Choroid plexus epithelial cell (primary cell): ENCODE data around the gene RASSF3.

Source experiments
- DNase-seq: peaks from one replicate; pipeline ENCODE4 v3.0.0-alpha.2; 2010; ENCODE audit warnings: low read depth
- H3K4me3 ChIP-seq: 2 replicates; pipeline ENCODE4 v1.5.1; 2011; ENCODE audit warnings: low read depth, mild to moderate bottlenecking, control low read depth, low read length, moderate library complexity
- TF ChIP-seq, protein P1 (sequence below): conservative IDR thresholded peaks from 2 replicates; pipeline ENCODE4 v1.5.1; 2011; ENCODE audit warnings: low read depth, mild to moderate bottlenecking, control low read depth, inconsistent platforms, low read length, moderate library complexity

The RASSF3 gene, protein sequence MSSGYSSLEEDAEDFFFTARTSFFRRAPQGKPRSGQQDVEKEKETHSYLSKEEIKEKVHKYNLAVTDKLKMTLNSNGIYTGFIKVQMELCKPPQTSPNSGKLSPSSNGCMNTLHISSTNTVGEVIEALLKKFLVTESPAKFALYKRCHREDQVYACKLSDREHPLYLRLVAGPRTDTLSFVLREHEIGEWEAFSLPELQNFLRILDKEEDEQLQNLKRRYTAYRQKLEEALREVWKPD

GRCh38 chr12:64610079-64610659, at the start of gene RASSF3:
TSS of gene RASSF3 (plus strand) at chr12:64610495. CDS start at chr12:64610633, 138 bp downstream.
- H3K4me3 ChIP-seq, result peak within 1 kb of the TSS; percentile 83
- TF ChIP-seq, protein P1, sequence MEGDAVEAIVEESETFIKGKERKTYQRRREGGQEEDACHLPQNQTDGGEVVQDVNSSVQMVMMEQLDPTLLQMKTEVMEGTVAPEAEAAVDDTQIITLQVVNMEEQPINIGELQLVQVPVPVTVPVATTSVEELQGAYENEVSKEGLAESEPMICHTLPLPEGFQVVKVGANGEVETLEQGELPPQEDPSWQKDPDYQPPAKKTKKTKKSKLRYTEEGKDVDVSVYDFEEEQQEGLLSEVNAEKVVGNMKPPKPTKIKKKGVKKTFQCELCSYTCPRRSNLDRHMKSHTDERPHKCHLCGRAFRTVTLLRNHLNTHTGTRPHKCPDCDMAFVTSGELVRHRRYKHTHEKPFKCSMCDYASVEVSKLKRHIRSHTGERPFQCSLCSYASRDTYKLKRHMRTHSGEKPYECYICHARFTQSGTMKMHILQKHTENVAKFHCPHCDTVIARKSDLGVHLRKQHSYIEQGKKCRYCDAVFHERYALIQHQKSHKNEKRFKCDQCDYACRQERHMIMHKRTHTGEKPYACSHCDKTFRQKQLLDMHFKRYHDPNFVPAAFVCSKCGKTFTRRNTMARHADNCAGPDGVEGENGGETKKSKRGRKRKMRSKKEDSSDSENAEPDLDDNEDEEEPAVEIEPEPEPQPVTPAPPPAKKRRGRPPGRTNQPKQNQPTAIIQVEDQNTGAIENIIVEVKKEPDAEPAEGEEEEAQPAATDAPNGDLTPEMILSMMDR, result no peak
- DNase-seq, result peak; percentile 72

- TF ChIP-seq, protein P1, result no peak
- DNase-seq, result no peak
Measured at GRCh38 chr12:64561302-64562136, 48.8 kb upstream of the RASSF3 start.

GRCh38 chr12:64566122-64566521, 44.2 kb upstream of the RASSF3 start:
- H3K4me3 ChIP-seq, result no peak overlapping the region
- peak; percentile 58 for DNase-seq
- TF ChIP-seq, protein P1, result no peak

More at GRCh38 chr12:64561302-64562136, 48.8 kb upstream of the RASSF3 start:
- H3K4me3 ChIP-seq, result no peak overlapping the region

GRCh38 chr12:64566831-64567517, 43.3 kb upstream of the RASSF3 start:
- no peak for DNase-seq
- no peak overlapping the region for H3K4me3 ChIP-seq

GRCh38 chr12:64567570-64567969, 42.7 kb upstream of the RASSF3 start:
- no peak for DNase-seq
- TF ChIP-seq, protein P1, result no peak

More at GRCh38 chr12:64566831-64567517, 43.3 kb upstream of the RASSF3 start:
- TF ChIP-seq, protein P1, result no peak

DNA sequence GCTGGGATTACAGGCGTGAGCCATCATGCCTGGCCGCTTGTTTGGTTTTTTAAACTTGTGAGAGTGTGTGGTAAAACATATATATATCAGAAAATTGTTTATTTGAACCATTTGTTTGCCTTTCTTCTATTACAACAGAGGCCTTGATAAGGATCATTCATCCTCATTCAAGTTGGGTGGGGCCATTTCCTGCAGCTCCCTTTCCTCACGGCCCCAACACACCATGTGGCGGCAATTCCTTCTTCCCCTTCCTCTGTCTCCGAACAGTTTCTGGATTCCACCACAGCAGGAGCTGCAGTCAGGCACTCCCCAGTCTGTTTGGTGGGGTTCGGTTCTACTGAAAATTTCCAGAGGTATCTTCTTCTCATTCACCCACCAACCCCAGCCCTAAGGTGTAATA, 42.0 kb upstream of the RASSF3 start:
- TF ChIP-seq, protein P1, result no peak

More at GRCh38 chr12:64567570-64567969, 42.7 kb upstream of the RASSF3 start:
- no peak overlapping the region for H3K4me3 ChIP-seq

More for the DNA sequence above, 42.0 kb upstream of the RASSF3 start:
- H3K4me3 ChIP-seq, result no peak overlapping the region
- DNase-seq, result peak; percentile 9
